Endothelial cell of umbilical vein (primary cell): ENCODE measurements around the gene DDB1. TPM values are rescaled to one million over a fixed set of nuclear protein-coding genes. Genes with fewer than 3 reads are reported as not detected.

ENCODE experiments used
- BruUV-seq: library from RNA; stranded (reverse); fragments of 400-500 nt; replicated peaks from 2 replicates; lab custom pipeline; 2021; lab: Mats Ljungman, UMichigan
- CTCF ChIA-PET: fragments of 300-600, 350-600 bp; sonication (Branson Sonifier 250); formaldehyde crosslinking; loops from one replicate; lab custom pipeline; 2021; ENCODE audit warnings: antibody characterized with exemption, inconsistent platforms; lab: Charles Lee
- POLR2A ChIA-PET: fragments of 300-600, 350-600 bp; sonication (Branson Sonifier 250); formaldehyde crosslinking; loops from one replicate; lab custom pipeline; 2021; ENCODE audit warnings: antibody characterized with exemption, inconsistent platforms; lab: Charles Lee
- DNase-seq: peaks from one replicate; pipeline ENCODE4 v3.0.0-alpha.2; 2011; ENCODE audit warnings: low read depth, low spot score
- FAIRE-seq: peaks from 2 replicates; lab custom pipeline; 2011; peaks lifted over from hg19 to GRCh38; lab: Jason Lieb, UNC
- H2AFZ ChIP-seq: 2 replicates; pipeline ENCODE4 v1.6.0; 2012; ENCODE audit warnings: low read depth, low read length, control low read depth, inconsistent platforms
- H3K27ac ChIP-seq: 2 replicates; pipeline ENCODE4 v1.5.1; 2011; ENCODE audit warnings: low read depth, mild to moderate bottlenecking, control low read depth, low read length, moderate library complexity; ENCODE audit not compliant: insufficient read depth
- H3K27me3 ChIP-seq, 2 experiments: 2 replicates each; pipeline versions ENCODE4 v1.6.0 to v1.6.1; 2011; ENCODE audit warnings: low read length in 2 of 2, mixed read lengths in 1 of 2; ENCODE audit not compliant: control insufficient read depth in 2 of 2, insufficient read depth in 2 of 2
- H3K36me3 ChIP-seq, 2 experiments: 2 replicates in 1 of 2; 3 replicates in 1 of 2; pipeline ENCODE4 v1.5.1; 2011; ENCODE audit warnings: low read length in 2 of 2, mild to moderate bottlenecking in 1 of 2, moderate library complexity in 1 of 2; ENCODE audit not compliant: control insufficient read depth in 2 of 2, insufficient read depth in 2 of 2; ENCODE audit errors: extremely low read depth in 1 of 2
- H3K4me1 ChIP-seq: 3 replicates; pipeline ENCODE4 v1.5.1; 2011; ENCODE audit warnings: mild to moderate bottlenecking, low read length; ENCODE audit not compliant: control insufficient read depth, insufficient read depth; ENCODE audit errors: extremely low read depth
- H3K4me2 ChIP-seq: 2 replicates; pipeline ENCODE4 v1.6.1; 2011; ENCODE audit warnings: low read length, control low read depth, mixed read lengths; ENCODE audit not compliant: insufficient read depth
- H3K4me3 ChIP-seq, 3 experiments: fragments of 200-600 bp in 1 of 3; sonication (generic), shearing (Covaris generic) in 1 of 3; replicated peaks in 1 of 3; 2 replicates each; pipeline ENCODE4 v1.5.1; 2011 to 2016; ENCODE audit warnings: control low read depth in 3 of 3, low read length in 3 of 3, mild to moderate bottlenecking in 2 of 3, inconsistent platforms in 1 of 3, low read depth in 1 of 3, moderate library complexity in 1 of 3; ENCODE audit not compliant: insufficient read depth in 1 of 3
- H3K79me2 ChIP-seq: 2 replicates; pipeline ENCODE4 v1.6.0; 2012; ENCODE audit warnings: low read length, inconsistent platforms; ENCODE audit not compliant: control insufficient read depth, insufficient read depth
- H3K9ac ChIP-seq: replicated peaks from 2 replicates; pipeline ENCODE3; 2011; ENCODE audit warnings: low read length, control low read depth; ENCODE audit not compliant: insufficient read depth; ENCODE audit errors: extremely low read depth
- H3K9me1 ChIP-seq: replicated peaks from 3 replicates; pipeline ENCODE4 v1.6.0; 2011; ENCODE audit warnings: mild to moderate bottlenecking, low read length; ENCODE audit not compliant: control insufficient read depth, insufficient read depth; ENCODE audit errors: extremely low read depth
- H3K9me3 ChIP-seq: replicated peaks from 2 replicates; pipeline ENCODE4 v1.5.1; 2012; ENCODE audit warnings: low read length, inconsistent platforms; ENCODE audit not compliant: control insufficient read depth, insufficient read depth
- H4K20me1 ChIP-seq: replicated peaks from 2 replicates; pipeline ENCODE3; 2011; ENCODE audit warnings: mild to moderate bottlenecking, low read length; ENCODE audit not compliant: control insufficient read depth, insufficient read depth; ENCODE audit errors: extremely low read depth
- EZH2 ChIP-seq: IDR thresholded peaks from 2 replicates; pipeline ENCODE4 v1.6.1; 2012; ENCODE audit warnings: borderline replicate concordance, low read depth, mild to moderate bottlenecking, moderate library complexity, low read length, inconsistent platforms; ENCODE audit not compliant: severe bottlenecking
- GATA2 ChIP-seq: IDR thresholded peaks from 2 replicates; pipeline ENCODE4 v1.7.0; 2011; ENCODE audit warnings: low read depth, mild to moderate bottlenecking, moderate library complexity, mixed read lengths, low read length; ENCODE audit not compliant: insufficient read length, insufficient read depth
- JUN ChIP-seq: IDR thresholded peaks from 2 replicates; pipeline ENCODE4 v1.6.1; 2011; ENCODE audit warnings: borderline replicate concordance, low read depth; ENCODE audit not compliant: insufficient read length, insufficient read depth
- MYC ChIP-seq: IDR thresholded peaks from one replicate; pipeline ENCODE4 v1.6.1; 2011; ENCODE audit warnings: mild to moderate bottlenecking, low read depth, low read length
- POLR2A ChIP-seq: IDR thresholded peaks from 2 replicates; pipeline ENCODE4 v1.6.1; 2012; ENCODE audit warnings: low read depth, mild to moderate bottlenecking, control low read depth, low read length
- POLR2AphosphoS5 ChIP-seq: IDR thresholded peaks from 2 replicates; pipeline ENCODE4 v1.6.1; 2012; ENCODE audit warnings: low read depth, mild to moderate bottlenecking, control low read depth, low read length, moderate library complexity; ENCODE audit not compliant: insufficient read depth
- dilution Hi-C: fragments of 300-500 bp; cut with MboI; formaldehyde crosslinking; loops from one replicate; pipeline ENCODE4 v1.15.0; 2019; ENCODE audit warnings: low sequenced_read_pairs; ENCODE audit not compliant: extremely low pct_ligation_motif_present
- intact Hi-C: fragments of 100-400 bp; cut with micrococcal nuclease; formaldehyde crosslinking; loops from one replicate; pipeline ENCODE4 v1.10.0; 2022
- polyA plus RNA-seq, 4 experiments: library from polyadenylated mRNA; depleted of rRNA in 3 of 4; stranded (reverse) in 3 of 4; unstranded in 1 of 4; fragments of >200 nt; gene quantifications; 2 replicates each; pipeline versions ENCODE4 v1.2.1 to v1.2.3, GENCODE V29; 2011 to 2012; ENCODE audit warnings: missing spikeins in 1 of 4
- total RNA-seq: library from RNA; stranded (reverse); gene quantifications from 2 replicates; pipeline ENCODE4 v1.2.3, GENCODE V29; 2021
- TF ChIP-seq, protein P1 (sequence below): IDR thresholded peaks from 2 replicates; pipeline ENCODE4 v1.6.1; 2011; ENCODE audit not compliant: insufficient read depth, insufficient read length
- TF ChIP-seq, protein P2 (sequence below), 2 donors: IDR thresholded peaks; 1 replicate in 1 of 2; 2 replicates in 1 of 2; pipeline ENCODE4 v1.5.1; 2011; ENCODE audit warnings: low read length in 2 of 2, mild to moderate bottlenecking in 2 of 2, moderate library complexity in 2 of 2, control low read depth in 1 of 2, inconsistent platforms in 1 of 2, low read depth in 1 of 2; ENCODE audit not compliant: insufficient read depth in 1 of 2; ENCODE audit errors: extremely low read depth in 1 of 2

DDB1 gene
- total and polyA plus RNA-seq, 2 donors (not counting 3 experiments of a cell fraction or from before 2014, with no cell fraction given) = 229 to 230 TPM

- H2AFZ ChIP-seq = no peak overlapping the region
- H3K9me3 ChIP-seq = no peaks in the 10 kb centered on the region
- ChIA-PET POLR2A (no interaction called here), CTCF (no interaction called here)
- intact Hi-C loops = no loop called here
- H3K36me3 ChIP-seq = peaks cover 46 to 70% of the 10 kb centered on the region in 2 experiments
- no TSS peak for BruUV-seq
- TF ChIP-seq POLR2AphosphoS5 (no peak), MYC (no peak), EZH2 (no peak), POLR2A (no peak), JUN (no peak), GATA2 (no peak)
- TF ChIP-seq, protein P1, sequence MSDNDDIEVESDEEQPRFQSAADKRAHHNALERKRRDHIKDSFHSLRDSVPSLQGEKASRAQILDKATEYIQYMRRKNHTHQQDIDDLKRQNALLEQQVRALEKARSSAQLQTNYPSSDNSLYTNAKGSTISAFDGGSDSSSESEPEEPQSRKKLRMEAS = no peak
- TF ChIP-seq, protein P2, sequence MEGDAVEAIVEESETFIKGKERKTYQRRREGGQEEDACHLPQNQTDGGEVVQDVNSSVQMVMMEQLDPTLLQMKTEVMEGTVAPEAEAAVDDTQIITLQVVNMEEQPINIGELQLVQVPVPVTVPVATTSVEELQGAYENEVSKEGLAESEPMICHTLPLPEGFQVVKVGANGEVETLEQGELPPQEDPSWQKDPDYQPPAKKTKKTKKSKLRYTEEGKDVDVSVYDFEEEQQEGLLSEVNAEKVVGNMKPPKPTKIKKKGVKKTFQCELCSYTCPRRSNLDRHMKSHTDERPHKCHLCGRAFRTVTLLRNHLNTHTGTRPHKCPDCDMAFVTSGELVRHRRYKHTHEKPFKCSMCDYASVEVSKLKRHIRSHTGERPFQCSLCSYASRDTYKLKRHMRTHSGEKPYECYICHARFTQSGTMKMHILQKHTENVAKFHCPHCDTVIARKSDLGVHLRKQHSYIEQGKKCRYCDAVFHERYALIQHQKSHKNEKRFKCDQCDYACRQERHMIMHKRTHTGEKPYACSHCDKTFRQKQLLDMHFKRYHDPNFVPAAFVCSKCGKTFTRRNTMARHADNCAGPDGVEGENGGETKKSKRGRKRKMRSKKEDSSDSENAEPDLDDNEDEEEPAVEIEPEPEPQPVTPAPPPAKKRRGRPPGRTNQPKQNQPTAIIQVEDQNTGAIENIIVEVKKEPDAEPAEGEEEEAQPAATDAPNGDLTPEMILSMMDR (IDR thresholded peaks at IDR 0.05; ENCODE audit: extremely low read depth in 1 of 2, insufficient read depth in 1 of 2, low read depth in 1 of 2, low read length in 2 of 2) = no peak
- no peaks in the 10 kb centered on the region for H3K79me2 ChIP-seq
- H3K4me3 ChIP-seq = no peak overlapping the region
- H3K9me1 ChIP-seq = no peaks in the 10 kb centered on the region
- FAIRE-seq (no peak), DNase-seq (no peak)
- no peaks in the 10 kb centered on the region for H3K27me3 ChIP-seq
- H3K4me1 ChIP-seq = no peaks in the 10 kb centered on the region
- H3K9ac ChIP-seq = no peak overlapping the region
- H3K27ac ChIP-seq = no peak overlapping the region
- dilution Hi-C loops = no loop called here
- no peak overlapping the region for H3K4me2 ChIP-seq
- H4K20me1 ChIP-seq = no peaks in the 10 kb centered on the region
These were observed 22.2 kb downstream of the DDB1 start for GRCh38 chr11:61310749-61311148.
